Stimulated activated CD8-positive, alpha-beta memory T cell treated with anti-CD3 and anti-CD28 coated beads, Interleukin-4, amount 100 ng/mL, for 48 hours (primary cell): Measurements from ENCODE around the gene DMXL1.

Source experiments
- DNase-seq: peaks from one replicate; pipeline ENCODE4 v3.0.0-alpha.2; 2020

The DMXL1 gene

GRCh38 chr5:119292701-119293515 lies 222.0 kb downstream of the DMXL1 start:
- no peak for DNase-seq

- no peak for DNase-seq
These were observed 222.6 kb downstream of the DMXL1 start for GRCh38 chr5:119293516-119293829.
